ENCODE measurements around the gene STK32B.

GRCh38 chr4:5232549-5232948 is 181.3 kb downstream of the STK32B start:
- TF ChIP-seq POLR2A (IDR thresholded peaks at IDR 0.05; ENCODE audit: low read length) (no peak), GATA1 (IDR thresholded peaks at IDR 0.05; ENCODE audit: low read depth, low read length) (no peak)
